HG03575 (cell line): ENCODE results near the gene MYH7.
"Not testable (repeated sequence)": the region's sequence is repeated elsewhere in the genome, so short reads cannot be mapped to it uniquely, and the experiment has no call there.

Experiments
- ATAC-seq: cut with Tn5 transposase; IDR thresholded peaks from one replicate; pipeline ENCODE4 v1.9.1; 2021; ENCODE audit not compliant: unreplicated experiment, insufficient number of reproducible peaks, low FRiP score; ENCODE audit errors: extremely low read depth

Gene MYH7

GRCh38 chr14:23399136-23399535 lies 36.3 kb downstream of the MYH7 start:
- no peak for ATAC-seq

GRCh38 chr14:23398348-23398747 lies 37.1 kb downstream of the MYH7 start:
- ATAC-seq = no peak

GRCh38 chr14:23396781-23397407 lies 38.6 kb downstream of the MYH7 start:
- ATAC-seq = no peak

- no peak for ATAC-seq
These were observed 39.3 kb downstream of the MYH7 start for GRCh38 chr14:23396126-23396525.

DNA sequence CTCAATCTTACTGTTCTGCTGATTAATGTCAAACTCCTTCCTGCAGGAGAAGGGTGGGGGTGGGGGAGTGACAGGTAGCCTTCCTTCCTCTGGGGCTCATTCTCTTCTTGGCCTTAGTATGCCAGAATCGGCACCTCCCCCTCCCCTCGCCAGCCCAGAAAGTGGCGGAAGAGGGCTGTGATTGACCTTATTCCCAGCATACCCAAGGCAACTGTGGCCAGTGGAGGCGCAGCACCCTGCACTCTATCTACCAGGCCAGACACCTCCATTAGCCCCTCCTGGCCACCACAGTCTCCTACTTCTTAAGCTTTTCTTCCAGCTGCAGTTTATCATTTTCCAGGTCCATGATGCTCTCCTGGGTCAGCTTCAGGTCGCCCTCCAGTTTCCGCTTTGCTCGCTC lies 42.8 kb downstream of the MYH7 start:
- ATAC-seq = no peak

GRCh38 chr14:23389871-23390270 lies 45.6 kb downstream of the MYH7 start:
- not testable (repeated sequence) for ATAC-seq

DNA sequence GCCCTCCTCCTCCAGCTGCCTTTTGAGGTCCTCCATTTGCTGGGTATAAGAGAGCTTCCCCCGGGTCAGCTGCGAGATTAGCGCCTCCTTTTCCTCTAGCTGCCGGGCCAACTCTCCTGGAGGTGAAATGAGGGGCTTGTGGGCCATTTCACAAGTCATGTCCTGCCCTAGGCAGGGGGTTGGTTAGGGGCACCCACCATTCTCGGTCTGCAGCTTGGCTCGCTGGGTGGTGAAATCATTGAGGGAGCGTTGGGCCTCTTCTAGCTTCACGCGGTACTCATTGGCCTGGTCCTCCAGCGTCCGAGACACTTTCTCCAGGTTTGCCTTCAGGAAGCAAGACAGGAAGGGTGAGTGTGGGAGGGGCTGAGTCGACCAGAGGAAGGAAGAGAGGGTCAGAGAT lies 46.1 kb downstream of the MYH7 start:
- no peak for ATAC-seq

DNA sequence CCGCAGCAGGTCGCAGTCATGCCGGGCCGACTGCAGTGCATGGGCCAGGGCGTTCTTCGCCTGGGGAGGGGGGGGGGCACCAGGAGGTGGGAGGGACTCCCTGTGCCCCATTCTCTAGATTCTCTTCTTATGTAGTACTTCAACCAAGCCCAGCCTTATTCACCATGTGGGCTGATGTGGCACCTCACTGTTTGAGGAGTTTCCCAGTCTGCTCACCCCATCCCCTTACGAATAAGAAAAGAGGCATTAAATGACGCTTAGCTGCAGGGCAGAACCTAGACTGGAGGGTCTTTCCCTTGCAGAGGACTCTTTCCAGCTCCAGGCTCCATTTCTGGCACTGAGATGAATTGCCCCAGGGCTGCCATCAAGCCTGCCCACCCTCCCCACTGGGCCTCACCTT lies 46.5 kb downstream of the MYH7 start:
- no peak for ATAC-seq

- no peak for ATAC-seq
These were observed 47.3 kb downstream of the MYH7 start for GRCh38 chr14:23387916-23388882.

DNA sequence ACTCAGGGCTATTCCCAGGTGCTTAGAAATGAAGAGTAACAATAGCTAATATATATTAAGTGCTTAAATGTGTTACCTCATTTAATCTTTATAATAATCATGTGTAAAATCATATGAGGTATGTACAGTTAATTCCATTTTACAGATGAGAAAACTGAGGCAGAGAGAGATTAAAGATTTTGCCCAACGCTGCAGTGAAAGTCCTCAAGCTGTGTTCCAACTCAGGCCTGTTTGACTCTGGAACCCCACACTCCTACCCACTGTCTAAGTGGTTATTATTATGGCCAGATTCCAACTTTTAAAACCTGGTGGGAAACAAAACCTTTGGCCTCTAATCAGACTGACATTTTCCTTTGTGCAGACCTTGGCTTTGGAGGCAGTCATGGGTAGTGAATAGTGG lies 48.5 kb downstream of the MYH7 start:
- ATAC-seq = no peak

GRCh38 chr14:23386266-23386657 lies 49.2 kb downstream of the MYH7 start:
- ATAC-seq = not testable (repeated sequence)

DNA sequence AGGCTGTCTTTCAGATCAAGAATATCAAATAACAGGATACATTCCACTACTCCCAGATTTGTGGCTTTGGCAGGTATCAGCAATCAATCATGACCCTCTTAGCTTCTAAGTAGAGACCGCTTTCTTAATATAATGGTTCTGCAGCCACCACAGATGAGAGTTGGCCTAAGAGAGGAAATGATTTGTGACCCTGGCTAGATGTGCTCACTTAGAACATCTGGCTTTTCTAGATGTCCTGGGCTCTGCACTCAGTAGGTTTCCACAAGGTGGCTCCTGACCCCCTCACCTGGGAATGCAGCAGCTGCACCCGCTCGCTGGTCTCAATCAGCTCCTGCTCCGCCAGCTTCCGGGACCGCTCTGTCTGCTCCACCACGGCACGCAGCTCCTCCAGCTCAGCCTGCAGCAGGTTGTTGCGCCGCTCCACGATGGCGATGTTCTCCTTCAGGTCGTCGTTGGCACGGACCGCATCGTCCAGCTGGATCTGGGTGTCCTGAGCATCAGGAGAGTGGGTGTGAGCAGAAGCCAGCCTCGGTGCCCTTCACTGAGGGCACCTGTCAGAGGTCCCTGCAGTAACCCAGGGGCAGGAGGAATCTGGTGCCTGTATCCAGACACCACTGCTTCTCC lies 49.7 kb downstream of the MYH7 start:
- no peak for ATAC-seq

GRCh38 chr14:23385244-23385641 lies 50.2 kb downstream of the MYH7 start:
- no peak for ATAC-seq

DNA sequence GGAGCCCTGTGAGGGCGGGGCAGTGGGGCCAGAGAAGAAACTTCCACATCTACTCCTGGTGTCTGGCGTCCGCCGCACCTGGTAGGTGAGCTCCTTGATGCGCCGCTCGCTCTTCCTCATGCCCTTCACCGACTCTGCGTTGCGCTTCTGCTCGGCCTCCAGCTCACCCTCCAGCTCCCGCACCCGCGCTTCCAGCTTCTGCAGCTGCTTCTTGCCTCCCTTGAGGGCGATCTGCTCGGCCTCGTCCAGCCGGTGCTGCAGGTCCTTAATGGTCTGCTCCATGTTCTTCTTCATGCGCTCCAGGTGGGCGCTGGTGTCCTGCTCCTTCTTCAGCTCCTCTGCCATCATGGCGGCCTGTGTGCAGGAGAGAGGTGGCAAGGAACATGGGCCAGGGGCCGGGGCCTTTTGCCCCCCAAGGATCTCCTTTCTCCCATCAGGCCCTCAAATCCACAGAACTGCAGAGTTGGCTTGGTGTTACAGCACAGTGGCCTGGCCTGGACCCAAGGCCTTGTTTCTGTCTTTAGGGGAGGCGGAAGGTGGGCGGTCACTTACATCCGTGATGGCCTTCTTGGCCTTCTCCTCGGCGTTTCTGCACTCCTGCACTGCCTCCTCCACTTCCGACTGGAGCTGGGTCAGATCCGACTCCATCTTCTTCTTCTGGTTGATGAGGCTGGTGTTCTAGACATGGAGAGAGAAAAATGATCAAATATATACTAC lies 50.9 kb downstream of the MYH7 start:
- no peak for ATAC-seq

GRCh38 chr14:23382731-23383440 lies 52.6 kb downstream of the MYH7 start:
- ATAC-seq = no peak

DNA sequence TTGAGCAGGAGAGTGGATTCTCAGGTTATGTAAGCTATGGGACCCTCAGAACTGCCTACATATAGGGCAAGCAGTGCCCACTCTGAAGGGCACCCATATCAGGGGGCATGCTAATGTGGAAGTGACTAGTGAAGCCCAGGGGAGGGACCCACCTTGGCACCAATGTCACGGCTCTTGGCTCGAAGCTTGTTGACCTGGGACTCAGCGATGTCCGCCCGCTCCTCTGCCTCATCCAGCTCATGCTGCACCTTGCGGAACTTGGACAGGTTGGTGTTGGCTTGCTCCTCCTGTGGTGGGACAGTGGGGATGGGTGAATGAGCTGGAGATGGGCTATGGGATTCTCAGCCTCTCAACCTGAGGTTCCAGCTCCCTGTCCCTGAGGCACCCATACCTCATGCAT lies 53.2 kb downstream of the MYH7 start:
- no peak for ATAC-seq

DNA sequence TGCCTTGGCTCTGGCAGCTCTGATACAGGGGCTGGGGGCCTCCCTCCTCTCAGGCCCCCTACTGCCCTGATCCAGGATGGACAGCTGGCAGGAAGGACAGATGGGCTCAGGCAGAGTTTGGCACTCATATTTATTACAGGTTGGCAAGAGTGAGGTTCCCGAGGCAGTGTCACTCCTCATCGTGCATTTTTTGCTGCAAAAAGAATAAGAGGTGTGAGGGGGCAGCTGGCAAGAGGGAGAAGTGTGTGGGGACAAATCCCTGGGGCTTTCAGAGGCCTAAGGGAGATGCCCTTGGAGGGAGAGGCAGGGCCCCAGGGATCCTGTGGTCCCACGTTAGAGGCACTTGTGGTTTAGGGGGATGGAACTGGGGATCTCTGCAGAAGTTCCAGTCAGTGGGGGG lies 53.6 kb downstream of the MYH7 start:
- ATAC-seq = no peak

DNA sequence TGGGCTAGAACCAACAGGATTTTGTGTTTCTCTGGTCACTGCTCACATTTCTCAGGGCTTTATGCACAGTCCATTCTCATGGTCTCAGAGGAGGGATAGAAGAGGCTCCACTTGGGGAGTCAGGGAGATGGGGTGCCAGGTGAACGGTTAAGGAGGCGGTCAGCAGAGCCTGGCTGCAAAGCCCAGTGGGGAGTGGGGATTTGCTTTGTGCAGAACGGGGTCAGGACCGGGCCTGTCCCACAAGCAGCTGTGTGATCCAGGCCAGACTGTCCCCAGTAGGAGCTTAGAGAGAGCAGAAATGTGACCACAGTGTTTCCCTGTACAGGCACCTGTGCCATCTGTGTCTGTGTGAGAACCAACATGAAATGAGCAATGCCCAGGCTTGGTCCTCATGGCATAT lies 54.5 kb downstream of the MYH7 start:
- no peak for ATAC-seq
